GM18520 (cell line): ENCODE measurements around the gene POLE.
"Not testable (repeated sequence)": the region's sequence is repeated elsewhere in the genome, so short reads cannot be mapped to it uniquely, and the experiment has no call there.

Experiments
- ATAC-seq: cut with Tn5 transposase; IDR thresholded peaks from one replicate; pipeline ENCODE4 v1.9.1; 2021; ENCODE audit not compliant: unreplicated experiment

Gene POLE

DNA sequence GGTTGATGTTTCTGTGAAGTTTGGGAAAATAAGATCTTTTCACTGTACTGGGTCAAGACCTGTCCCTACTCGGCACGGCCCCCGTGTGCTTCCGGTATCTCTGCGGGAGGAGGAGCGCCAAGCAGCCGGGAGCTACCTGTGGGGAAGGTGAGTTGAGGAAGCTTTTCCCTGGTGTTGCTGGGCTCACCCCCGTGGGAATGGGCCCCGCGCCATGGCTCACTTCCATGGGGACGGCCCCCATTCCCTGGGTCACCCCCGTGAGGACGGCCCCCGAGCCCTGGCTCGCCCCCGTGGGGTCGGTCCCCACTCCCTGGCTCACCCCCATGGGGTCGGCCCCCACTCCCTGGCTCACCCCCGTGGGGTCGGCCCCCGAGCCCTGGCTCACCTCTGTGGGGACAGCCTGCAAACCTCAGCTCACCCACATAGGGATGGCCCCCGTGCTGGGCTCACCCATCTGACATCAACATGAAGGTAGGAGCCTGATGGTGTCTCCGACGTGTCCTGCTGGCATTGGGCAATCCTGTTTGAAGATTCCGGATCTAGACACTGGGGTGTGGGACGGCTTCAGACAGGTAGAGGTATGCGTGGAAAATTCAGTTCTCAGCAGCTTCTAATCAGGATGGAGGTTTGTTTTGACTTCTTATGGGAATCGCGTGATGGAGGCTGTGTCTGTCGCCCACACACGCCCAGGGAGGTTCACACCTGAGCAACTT, 85.8 kb downstream of the POLE start:
- no peak for ATAC-seq

DNA sequence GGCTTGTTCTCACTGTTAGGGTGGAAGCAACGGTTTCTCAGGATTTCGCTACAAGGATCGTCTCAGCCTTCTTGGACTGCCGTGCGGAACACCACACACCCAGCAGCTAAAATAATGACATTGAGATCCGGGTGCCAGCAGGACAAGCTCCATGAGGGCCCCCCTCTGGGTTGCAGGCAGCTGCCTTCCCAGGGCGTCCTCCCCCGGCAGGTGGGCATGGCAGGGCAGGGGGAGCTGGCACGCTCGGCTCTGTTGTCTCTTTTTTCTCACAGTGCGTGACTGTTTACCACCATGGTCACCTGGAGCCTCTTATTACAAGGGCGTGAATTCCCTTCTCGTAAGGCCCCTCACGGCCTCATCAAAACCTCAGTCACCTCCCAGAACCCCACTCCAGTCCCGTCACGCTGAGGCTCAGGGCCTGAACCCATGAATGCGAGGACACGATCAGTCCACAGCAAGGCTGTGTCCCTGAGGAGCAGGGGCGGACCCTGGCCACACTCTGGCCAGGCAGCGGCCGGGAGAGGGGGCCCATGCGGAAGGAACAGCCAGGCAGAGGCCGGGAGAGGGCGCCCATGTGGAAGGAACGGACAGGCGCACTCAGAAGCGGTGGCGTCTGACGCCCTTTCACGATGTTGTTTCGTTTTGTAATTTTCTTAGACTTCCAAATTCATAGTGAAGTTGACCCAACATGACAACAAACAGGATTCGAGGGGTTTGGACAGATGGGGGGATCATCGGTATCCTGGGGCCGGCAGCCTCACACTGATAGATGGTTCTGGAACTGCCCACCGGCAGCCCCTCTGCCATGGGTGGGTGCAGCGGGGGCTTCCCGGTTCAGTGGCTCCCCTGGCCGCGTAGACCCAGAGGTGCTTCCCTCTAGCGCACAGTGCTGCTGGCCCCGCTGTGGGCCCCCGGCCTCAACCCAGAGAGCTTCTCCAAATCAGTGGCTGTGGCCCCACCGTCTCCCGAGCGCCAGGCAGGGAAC, 86.8 kb downstream of the POLE start:
- ATAC-seq, result no peak

DNA sequence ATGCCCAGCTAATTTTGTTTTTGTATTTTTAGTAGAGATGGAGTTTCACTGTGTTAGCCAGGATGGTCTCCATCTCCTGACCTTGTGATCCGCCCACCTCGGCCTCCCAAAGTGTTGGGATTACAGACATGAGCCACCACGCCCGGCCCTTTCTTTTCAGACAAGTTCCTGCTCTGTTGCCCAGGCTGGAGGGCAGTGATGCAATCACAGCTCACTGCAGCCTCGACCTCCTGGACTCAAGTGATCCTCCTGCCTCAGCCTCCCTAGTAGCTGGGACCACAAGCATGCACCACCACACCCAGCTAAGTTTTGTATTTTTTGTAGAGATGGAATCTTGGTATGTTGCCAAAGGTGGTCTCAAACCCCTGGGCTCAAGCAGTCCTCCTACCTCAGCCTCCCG, 87.6 kb downstream of the POLE start:
- ATAC-seq, result not testable (repeated sequence)

DNA sequence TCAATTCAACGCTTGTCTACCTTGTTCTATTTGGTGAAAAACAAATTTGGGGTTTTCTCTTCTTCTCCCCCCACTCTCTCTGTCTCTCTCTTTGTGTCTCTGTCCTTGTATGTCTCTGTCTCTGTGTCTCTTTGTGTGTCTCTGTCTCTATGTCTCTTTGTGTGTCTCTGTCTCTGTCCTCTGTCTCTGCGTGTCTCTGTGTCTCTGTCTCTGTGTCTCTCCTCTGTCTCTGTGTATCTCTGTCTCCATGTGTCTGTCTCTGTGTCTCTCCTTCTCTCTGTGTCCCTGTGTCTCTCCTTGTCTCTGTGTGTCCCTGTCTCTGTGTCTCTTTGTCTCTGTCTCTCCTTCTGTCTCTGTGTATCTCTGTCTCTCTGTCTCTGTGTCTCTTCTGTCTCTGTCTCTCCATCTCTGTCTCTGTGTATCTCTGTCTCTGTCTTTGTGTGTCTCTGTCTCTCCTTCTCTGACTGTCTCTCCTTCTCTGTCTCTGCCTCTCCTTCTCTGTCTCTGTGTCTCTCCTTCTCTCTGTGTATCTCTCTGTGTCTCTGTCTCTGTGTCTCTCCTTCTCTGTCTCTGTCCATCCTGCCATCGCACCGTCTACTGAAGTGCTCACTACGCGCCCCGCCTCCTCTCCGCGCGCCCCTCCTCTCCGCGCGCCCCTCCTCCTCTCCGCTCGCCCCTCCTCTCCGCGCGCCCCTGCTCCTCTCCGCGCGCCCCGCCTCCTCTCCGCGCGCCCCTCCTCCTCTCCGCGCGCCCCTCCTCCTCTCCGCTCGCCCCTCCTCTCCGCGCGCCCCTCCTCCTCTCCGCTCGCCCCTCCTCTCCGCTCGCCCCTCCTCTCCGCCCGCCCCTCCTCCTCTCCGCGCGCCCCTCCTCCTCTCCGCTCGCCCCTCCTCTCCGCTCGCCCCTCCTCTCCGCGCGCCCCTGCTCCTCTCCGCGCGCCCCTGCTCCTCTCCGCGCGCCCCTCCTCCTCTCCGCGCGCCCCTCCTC, 89.5 kb downstream of the POLE start:
- ATAC-seq, result no peak

DNA sequence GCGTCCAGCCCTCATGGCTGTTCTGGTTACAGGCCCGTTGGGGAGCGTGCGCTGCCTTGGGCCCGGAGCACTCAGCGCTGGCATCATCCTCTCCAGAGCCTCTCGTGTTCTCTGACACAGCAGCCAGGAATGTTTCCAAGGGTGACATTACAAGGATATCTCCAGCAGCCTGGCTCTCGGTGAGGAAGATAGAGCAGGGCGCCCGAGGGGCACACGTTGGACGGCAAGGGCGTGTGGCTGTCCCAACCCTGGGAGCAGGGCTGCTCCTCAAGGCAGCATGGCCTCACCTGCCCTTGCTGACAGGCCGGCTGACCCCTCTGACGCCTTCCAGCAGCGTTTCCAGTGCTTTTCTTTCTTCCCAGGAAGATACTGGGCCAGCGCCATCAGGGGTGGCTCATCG, 91.1 kb downstream of the POLE start:
- no peak for ATAC-seq

DNA sequence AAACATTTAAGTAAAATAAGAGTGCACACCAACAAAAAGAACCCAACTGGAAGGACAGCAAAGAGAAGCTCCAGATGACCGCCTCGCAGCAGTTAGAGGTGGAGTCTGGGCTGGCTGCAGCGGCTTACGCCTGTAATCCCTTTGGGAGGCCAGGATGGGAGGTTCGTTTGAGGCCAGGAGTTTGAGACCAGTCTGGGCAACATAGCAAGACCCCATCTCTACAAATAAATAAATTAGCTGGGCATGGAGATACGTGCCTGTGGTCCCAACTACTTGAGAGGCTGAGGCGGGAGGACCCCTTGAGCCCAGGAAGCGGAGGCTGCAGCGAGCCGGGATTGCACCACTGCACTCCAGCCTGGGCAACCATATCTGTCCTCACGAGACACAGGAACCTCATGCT, 92.0 kb downstream of the POLE start:
- ATAC-seq, result no peak

DNA sequence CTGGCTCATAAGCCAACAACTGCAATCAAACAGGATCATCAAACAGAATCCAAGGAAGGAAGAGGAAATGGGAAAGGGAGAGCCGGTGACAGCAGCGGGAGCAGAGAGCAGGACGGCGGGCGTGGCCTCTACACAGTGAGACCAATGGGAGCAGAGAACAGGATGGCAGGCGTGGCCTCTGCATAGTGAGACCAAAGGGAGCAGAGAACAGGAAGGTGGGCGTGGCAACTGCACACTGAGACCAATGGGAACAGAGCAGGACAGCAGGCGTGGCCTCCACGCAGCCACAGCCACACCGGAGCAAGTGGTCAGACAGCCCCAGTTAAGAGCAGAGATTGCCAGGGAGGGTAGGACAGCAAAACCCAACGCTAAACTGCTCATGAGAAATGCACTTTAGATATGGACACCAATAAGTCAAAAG, 93.2 kb downstream of the POLE start:
- ATAC-seq, result no peak

DNA sequence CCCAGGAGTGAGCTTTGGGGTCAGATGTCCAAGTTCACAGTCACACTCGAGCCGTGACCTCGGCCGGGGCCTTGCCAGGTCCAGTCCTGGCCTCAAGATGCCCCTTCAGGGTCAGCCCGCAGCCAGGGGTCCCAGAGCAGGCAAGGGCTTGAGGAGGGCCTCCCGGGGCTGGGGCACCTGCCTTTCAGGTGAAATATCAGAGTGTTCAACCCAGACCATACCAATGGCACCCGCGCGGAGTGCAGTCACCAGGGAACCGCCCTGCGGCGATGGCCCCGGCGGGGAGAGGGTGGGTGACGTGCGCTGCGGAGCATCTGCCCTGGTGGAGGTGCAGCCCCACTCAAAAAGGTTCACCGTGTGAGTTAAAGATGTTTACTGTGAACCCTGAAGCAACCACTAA, 93.6 kb downstream of the POLE start:
- ATAC-seq, result no peak

DNA sequence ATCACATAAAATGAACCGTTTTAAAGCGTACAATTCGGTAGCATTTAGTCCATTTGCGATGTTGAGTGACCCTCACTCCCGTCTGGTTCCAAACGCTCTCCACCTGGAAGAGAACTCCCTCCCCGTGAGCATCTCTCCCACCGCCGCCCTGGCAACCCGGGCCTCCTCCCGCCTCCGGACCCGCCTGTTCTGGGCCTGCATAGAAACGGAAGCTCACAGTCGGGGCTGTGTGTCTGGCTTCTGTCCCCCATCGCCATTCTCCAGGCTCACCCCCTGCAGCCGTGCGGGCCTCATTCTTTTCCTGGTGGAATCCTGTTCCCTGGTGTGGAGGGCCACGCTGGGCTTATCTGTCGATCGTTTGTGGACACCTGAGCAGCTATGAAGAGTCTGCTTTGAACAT, 94.1 kb downstream of the POLE start:
- ATAC-seq, result no peak

DNA sequence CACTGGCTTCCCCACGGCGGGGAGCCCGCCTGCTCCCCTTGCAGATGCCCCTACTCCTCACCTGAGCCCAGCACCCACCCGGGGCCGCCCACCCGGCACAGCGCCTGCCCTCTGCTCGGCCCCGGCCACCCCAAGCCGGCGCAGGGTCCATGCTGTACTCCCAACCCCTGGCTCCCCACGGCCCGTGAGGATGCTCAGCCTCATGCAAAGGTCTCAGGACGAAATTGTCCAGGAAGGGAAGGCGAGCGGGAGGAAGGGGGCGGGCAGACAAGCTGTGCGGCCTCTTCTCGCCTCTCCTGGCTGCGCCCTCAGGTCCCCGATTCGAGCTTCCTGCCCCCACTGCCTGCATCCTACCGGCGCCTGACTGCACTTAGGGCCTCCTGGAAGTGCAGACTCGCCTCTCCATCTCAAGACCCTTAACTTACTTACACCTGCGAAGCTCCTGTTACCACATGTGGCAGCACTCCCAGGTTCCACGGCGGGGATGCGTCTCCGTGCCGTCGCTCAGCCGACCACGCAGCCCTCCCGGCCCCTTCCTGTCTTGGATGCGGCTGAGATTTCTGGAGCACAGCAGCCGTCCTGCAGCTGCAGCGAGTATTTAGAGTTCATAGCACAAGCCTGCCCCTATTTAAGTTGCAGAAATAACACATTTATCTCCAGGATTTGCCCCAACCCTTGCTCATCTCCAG, 94.7 kb downstream of the POLE start:
- no peak for ATAC-seq

DNA sequence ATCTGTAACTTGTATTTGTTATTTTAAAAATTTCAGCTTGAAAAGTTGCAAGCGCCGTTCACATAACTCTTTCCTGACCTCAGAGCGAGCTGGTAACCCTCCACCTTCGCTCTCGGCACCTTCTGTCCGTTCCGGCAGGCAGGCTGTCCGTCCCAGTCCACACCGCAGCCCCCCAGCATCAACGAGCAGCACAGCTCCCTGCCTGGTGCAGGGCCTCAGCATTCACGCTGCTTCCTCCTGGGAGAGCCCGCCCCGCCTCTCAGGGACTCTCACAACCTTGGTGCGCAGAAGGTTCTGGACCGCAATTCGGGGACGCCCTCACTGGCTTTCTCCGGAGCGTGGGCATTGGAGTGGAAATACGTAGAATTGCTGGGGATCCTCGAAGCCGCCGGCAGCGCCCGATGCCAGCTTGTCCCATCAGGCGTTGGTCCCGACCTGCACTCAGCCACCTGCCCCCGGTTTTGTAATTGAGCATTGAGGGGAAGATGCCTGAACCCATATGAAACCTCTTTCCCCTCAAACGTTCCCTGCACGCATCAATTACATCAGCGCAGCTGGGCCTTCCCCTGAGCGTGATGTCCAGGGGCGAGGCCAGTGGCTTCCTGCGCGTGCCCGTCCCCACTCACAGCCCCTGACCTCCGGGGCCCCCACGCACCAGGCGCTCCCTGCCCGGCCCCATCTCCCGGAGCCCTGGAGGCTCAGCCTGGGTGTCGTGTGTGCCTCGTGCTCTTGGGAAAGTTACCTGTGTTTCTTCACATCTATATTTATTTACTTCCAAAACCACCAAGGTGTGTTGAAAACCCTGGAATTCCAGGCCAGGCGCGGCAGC, 95.8 kb downstream of the POLE start:
- ATAC-seq, result no peak

DNA sequence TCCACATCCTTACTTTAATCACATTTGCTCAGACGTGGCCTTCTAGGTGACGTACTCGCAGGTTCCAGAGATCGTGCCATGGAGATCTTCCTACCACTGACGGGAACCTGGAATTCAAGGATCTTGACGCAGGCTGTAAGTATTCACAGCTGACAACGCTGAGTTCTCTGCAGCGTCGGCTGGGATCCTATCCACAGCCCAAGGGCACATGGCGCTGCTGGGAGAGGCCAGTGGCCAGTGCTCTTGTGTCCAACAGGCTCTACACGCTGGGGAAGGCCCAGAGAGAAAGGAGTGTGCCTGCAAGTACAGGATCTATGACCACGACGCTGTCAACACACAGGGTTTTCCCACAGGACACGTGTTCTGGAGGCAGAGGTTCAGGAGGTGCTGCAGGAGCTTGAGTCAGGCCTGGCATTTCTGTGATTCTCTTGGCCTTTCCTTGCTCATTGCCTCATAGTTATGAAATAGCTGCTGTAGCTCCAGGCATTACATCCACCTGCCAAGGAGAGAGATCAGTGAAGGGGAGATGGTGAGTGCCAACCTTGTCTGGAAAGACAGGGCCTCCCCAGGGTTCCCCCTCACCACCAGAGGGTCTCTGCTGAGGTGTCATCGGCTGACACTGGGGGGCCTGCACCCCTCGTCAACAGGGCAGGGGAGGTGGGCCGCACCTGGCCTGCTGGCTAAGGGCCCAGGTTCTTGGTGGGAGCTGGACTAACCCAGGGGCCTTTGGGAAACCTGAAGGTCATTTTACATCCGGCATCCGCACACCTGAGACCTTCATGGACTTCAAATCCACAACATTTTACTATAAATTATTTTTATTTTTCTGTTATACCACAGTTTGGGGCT, 98.1 kb downstream of the POLE start:
- no peak for ATAC-seq

DNA sequence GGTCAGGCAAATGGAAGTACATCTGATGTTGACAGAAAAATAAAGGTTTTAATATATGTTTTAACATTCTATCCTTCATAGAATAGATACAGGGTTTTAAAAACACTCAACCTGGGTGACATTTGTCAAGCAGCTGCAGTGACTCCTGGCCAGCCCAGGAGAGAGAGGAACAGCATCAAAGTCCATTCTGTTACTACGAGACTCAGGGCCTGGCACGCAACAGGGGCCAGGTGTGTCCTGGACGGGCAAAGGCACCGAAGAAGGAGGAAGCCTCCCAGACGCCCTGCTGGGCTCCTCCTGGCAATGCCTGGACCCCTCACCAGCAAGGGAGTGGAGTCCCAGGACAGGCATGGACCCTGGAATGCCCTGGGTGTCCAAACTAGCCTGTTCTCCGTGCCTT, 98.8 kb downstream of the POLE start:
- no peak for ATAC-seq

DNA sequence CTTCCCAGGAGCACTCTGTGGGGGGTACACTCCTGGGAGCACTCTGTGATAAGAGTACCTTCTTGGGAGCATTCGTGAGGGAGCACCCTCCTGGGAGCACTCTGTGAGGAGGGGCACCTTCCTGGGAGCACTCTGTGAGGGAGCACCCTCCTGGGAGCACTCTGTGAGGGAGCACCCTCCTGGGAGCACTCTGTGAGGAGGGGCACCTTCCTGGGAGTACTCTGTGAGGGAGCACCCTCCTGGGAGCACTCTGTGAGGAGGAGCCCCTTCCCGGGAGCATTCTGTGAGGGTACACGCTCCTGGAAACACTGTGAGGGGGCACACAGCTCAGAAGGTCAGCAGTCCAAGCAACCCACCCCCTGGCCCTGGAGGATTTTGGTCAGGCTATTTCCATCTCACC, 99.4 kb downstream of the POLE start:
- no peak for ATAC-seq

DNA sequence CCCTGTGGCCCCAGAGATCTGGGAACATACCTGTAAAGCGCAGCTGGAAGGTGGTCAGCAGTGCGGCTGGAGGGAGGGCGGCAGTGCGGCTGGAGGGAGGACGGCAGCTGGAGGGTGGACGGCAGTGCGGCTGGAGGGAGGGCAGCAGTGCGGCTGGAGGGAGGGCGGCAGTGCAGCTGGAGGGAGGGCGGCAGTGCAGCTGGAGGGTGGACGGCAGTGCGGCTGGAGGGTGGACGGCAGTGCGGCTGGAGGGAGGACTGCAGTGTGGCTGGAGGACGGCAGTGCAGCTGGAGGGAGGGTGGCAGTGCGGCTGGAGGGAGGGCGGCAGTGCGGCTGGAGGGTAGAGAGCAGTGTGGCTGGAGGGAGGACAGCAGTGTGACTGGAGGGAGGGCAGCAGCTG, 100.2 kb downstream of the POLE start:
- ATAC-seq, result no peak

DNA sequence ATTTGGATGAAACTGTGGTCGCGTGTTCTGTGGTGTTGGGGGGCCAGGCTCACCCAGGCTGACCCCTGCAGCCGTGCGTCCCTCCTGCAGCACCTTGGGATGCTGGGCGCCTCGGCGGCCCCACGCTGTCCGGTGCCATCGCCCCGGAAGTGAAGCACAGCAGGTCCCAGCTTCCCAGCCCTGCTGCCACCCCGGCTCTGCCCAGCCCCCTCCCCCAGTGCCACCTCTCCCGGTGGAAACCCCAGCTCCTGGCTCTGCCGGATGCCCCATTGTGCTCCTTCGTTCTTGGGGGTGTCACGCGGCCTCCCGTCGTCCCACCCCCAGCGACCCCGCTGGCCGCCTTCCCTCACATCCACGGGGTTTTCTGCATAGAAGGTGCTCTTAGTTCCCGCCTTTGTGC, 102.0 kb downstream of the POLE start:
- no peak for ATAC-seq

DNA sequence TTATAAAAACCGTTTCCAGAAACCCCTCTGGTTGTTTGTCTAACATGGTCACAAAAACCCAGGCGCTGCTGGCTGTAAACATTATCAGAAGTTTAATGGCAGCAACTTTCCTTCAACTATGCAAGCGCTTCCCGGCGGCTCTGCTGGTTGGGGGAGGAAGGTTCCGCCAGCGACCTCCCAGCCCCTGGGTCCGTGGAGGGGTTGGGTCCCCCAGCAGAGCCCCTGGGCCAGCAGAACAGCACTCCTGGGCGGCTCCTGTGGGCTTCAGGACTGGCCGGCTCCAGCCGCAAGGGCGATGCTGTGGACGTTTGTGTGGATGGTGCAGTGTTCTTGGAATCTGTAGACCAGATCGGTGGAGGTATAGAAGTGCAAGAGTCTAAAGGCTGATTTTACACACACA, 102.7 kb downstream of the POLE start:
- no peak for ATAC-seq

DNA sequence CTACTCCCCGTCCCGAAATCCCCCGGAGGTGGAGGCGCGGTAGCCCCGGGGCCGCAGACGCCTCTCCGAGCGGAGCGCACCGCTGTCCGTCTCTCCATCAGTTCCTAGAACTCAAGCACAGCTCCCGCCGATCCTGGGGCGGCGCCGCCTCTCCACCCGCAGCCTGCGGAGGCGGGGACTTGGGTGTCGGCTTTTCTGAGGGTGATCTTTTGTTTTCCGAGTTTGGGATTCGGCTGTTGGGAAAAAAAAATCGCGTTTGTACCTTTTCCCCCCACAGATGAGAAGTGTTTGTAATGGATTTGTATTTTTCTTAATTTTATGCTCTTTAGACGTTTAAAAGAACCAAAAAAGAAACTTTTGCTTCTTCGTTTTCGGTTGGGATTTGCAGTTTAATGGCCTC, 103.4 kb downstream of the POLE start:
- no peak for ATAC-seq

DNA sequence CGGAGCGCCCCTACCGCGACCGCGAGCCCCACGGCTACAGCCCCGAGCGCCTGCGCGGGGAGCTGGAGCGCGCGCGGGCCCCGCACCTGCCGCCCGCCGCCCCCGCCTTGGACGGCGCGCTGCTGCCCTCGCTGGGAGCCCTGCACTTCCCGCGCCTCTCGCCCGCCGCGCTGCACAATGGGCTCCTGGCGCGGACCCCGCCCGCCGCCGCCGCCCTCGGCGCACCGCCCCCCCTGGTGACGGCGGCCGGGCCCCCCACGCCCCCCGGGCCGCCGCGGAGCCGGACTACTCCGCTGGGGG, 103.8 kb downstream of the POLE start:
- no peak for ATAC-seq
